Frontal cortex (tissue), 4 donors: ENCODE measurements around the gene NPW. TPM values are rescaled to one million over a fixed set of nuclear protein-coding genes. Genes with fewer than 3 reads are reported as not detected.

Source experiments
- DNase-seq, 2 donors: peaks; one replicate each; pipeline ENCODE4 v3.0.0; 2012; ENCODE audit warnings: low spot score in 2 of 2
- FAIRE-seq: peaks from 2 replicates; lab custom pipeline; 2012; peaks lifted over from hg19 to GRCh38; lab: Jason Lieb, UNC
- total RNA-seq: library from RNA; depleted of rRNA; stranded (reverse); fragments of >200 nt; gene quantifications from one replicate; pipeline ENCODE4 v1.2.3, GENCODE V29; 2014
- donor health status: control.
- donor health status: control.
- donor health status: control.

NPW gene
- total RNA-seq, 1 donor from 2014 or later: not detected

DNA sequence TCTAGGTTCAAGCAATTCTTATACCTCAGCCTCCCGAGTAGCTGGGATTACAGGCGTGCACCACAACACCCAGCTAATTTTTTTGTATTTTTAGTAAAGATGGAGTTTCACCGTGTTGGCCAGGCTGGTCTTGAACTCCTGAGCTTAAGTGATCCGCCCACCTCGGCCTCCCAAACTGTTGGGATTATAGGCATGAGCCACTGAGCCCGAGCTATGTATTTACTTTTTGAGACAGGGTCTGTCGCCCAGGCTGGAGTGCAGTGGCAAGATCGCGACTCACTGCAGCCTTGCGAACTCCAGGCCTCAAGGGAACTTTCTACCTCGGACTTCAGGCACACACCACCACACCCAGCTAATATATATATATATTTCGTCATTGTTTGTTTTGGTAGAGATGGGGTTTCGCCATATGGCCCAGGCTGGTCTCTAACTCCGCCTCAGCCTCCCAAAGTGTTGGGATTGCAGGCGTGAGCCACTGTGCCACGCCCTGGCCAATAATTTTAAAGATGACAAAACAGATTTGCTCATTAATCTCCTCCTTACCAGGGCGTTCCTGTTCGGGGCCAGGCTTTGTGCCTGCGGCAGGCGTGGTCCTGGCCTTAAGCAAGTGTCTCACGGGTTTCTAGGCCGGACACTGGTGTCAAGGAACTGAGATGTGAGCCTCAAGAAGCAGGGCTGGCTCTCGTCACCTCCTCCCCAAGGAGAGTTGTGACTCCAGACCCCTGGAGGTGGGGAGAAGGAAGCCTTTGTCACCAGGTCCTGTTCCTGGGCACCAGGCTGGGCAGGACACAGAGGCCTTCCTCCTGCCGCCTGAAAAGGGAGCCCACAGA lies 4.3 kb upstream of the NPW start:
- FAIRE-seq (no peak), DNase-seq (no peak)

DNA sequence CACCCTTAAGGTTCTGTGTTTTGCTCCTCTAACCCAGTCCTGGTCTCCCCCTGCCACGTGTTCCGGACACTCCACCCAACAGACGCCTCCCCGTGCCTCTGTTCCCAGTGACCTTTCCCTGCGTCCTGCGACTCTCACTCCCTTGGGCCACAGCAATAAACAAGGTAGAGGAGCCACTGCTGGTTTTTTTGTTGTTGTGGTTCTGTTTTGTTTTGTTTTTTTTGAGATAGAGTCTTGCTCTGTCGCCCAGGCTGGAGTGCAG lies 3.7 kb upstream of the NPW start:
- no peak for FAIRE-seq
- no peak for DNase-seq

DNA sequence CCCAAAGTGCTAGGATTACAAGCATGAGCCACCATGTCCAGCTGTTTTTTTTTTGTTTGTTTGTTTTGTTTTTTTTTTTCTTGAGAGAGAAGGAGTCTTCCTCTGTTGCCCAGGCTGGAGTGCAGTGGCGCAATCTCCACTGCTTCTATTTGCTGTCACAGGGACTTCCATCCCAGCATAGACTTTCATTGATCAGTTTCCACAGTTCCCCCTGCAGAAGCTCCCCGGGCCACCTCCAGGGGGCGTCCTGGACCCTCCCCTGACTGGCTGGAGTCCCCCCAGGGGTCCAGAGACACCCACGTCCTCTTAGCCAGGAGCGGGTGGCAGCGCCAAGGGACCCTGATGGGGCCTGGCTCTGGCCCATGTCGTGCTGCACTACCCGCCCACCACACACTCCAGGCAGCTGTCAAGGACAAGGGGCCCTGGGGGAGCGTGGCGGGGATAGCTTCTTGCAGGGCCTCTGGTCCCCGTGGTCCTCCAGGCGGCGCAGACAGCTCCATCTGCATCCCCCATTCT lies 3.1 kb upstream of the NPW start:
- no peak for DNase-seq
- FAIRE-seq: no peak

DNA sequence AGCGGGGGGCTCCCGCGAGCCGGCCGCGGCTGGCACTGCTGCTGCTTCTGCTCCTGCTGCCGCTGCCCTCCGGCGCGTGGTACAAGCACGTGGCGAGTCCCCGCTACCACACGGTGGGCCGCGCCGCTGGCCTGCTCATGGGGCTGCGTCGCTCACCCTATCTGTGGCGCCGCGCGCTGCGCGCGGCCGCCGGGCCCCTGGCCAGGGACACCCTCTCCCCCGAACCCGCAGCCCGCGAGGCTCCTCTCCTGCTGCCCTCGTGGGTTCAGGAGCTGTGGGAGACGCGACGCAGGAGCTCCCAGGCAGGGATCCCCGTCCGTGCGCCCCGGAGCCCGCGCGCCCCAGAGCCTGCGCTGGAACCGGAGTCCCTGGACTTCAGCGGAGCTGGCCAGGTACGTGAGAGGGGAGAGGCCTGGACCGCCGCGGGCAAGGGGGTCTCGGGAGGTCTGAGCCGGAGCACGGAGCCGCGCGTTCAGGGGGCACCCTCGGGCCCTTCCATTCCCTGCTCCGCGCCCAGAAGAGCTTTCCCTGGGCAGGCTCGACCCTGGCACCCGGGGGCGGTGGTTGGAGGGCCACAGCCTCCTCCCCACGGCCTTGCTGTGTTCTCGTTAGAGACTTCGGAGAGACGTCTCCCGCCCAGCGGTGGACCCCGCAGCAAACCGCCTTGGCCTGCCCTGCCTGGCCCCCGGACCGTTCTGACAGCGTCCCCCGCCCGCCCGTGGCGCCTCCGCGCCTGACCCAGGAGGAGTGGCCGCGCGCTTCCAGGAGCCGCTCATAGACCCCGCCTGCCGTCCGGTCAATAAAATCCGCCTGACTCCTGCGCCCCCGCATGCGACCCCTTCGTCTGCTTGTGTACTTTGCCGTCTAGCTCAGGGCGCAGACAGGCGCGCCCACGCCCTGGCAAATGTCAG lies 591 bp downstream of the NPW start:
- FAIRE-seq (no peak), DNase-seq (no peak)

DNA sequence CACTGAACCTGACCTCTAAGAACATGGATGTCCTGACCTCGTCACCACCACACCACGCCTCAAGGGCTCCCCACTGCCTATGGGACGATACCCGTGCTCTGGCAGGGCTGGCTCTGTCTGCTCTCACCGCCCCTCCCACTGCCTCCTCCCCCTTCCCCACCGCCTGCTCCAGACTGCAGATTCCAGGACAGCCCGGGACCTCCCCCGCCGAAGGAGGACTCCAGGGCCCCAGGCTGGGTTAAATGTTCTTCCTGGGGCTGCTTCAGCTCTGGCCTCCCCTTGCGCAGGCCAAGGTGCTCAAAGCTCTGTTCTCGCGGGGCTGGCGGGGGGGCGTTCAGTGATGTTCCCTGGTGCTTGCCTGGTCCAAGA lies 3.1 kb downstream of the NPW start:
- no peak for DNase-seq
- FAIRE-seq: no peak

DNA sequence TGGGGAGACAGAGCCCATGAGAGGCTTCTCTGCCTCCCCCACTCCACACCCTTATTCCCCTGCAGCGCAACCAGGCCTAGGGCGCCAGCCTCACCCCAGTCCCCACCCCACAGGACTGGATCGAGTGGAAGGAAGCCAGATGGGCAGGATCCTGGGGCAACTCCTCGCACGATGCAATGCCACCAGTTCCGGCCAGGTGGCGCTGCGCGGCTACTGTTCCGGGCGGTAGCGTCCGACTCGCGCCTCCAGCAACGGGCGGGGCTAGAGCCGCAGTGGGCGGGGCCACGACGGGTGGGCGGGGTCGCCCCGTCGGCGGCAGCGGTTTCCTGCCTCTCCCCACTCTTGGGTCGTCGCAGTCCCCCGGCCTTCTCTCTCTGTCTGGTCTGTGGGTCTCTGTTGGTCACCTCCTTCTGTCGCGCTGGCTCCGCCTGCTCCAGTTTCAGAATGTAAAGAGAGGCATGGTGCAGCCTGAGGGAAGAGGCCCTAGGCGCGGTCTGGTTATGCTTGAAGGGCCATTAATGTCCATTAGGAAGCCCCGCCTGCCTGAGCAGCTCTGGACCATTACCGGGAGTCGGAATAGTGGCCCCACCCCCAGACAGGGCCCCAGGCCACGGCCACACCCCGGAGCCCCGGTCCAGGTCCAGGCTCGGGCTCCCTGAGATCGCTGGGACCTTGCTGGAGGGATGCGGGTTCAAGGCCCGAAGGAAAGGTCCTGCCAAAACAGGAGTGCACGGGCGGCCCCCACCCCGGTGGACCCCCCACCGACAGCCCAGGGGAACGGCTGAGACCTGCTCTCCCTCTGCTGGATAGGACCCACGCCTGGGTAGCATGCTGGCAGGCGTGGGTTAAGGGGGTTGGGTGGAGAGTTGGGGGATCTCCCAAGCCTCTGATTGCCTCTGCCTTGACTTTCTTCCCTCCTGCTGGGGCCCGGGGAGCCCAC lies 3.8 kb downstream of the NPW start:
- DNase-seq: peak; percentile 97 to 99
- no peak for FAIRE-seq

DNA sequence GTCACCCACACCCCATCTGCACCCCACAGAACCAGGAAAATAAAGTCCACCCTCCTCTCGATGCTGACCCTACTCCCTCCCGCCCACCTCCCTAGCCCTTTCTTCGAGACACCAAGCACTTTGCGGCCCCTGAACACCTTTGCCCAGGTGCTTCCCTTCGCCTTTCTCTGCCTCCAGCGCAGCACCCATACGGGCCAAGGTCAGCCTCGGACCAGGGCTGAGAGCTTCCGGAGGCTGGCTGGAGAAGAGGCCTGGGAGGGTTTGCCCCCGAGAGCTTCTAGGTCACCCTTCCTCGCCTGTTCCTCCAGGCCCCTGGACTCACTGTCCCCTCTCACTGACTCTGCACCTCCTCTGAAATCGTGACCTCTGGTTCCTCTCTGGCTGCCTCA lies 4.4 kb downstream of the NPW start:
- DNase-seq (no peak), FAIRE-seq (no peak)

DNA sequence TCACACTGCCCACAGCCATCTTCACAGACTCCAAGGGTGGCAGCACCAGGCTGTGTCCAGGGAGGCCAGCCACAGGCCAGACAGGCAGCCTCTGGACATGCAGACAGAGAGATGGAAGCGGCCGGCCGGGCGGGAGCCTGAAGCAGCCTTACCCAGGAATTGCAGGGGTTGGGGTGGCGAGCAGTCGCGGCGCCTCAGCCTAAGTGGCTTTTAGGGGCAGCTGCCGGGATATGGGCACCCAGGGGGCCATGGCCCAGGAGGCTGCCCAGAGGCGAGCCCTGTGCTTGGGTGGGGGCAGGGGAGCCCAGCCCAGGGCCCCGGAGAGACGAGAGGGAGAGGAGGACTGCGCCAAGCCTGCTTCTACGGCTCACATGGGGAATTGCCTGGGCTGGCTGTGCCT lies 5.7 kb downstream of the NPW start:
- no peak for DNase-seq
- no peak for FAIRE-seq

DNA sequence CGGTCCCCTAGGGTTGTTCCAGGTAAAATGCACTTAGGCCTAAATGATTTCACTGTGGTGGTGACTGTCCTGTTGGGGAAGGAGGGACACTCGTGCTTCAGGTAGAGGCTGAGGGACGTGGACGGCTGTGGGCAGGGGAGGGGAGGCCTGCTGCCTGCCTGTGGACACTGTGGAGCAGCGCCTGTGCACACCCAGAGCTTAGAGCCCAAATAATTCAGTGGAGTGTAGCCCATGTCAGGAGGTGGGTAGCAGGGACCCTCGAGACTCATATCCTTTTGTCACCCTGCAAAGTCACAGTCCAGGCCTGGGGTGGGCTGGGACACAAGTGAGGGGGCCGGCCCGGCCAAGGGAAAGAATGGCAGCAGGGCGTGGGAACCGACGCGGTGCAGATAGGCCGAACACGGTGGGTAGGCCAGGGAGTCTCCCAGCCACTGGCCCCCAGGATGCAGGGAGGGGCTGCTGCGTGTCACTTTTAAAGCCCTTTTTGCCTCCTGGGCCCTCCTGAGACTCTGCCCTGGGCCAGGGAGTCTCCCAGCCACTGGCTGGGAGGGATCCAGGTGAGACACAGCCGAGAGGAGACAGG lies 6.4 kb downstream of the NPW start:
- DNase-seq (no peak), FAIRE-seq (no peak)

DNA sequence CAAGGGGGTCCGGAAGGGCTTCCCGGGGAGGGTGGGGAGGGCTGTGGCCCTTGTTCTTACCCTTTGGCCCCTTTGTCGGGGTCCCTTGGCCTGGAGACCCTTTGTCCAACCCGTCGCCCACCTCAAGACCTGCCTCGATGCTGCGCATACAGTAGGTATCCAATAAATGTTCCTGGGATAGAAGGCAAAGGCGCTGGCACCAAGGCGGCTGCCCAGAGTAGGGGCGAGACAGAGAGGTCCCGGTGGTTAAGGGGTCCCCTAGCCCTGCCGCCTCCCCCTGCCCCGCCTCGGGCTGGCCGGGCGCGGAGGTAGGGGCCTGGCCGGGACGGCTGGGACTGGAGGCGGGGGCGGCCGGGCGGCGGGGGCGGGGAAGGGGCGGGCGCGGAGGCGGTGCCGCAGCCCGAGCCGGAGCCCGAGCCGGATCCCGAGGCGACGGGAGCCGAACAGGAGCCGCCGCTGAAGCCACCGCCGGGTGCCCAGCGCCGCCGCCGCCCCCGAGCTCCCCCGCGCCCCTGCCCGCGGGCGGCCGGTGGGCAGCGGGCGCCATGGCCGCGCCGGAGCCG lies 7.0 kb downstream of the NPW start, which contains the start of gene NHERF2:
Gene NHERF2 (plus strand): TSS at position 442 of the 563 bp plus-strand sequence. CDS start 104 bp downstream, at position 546.
- peak; percentile 82 to 86 for DNase-seq
- no peak for FAIRE-seq

DNA sequence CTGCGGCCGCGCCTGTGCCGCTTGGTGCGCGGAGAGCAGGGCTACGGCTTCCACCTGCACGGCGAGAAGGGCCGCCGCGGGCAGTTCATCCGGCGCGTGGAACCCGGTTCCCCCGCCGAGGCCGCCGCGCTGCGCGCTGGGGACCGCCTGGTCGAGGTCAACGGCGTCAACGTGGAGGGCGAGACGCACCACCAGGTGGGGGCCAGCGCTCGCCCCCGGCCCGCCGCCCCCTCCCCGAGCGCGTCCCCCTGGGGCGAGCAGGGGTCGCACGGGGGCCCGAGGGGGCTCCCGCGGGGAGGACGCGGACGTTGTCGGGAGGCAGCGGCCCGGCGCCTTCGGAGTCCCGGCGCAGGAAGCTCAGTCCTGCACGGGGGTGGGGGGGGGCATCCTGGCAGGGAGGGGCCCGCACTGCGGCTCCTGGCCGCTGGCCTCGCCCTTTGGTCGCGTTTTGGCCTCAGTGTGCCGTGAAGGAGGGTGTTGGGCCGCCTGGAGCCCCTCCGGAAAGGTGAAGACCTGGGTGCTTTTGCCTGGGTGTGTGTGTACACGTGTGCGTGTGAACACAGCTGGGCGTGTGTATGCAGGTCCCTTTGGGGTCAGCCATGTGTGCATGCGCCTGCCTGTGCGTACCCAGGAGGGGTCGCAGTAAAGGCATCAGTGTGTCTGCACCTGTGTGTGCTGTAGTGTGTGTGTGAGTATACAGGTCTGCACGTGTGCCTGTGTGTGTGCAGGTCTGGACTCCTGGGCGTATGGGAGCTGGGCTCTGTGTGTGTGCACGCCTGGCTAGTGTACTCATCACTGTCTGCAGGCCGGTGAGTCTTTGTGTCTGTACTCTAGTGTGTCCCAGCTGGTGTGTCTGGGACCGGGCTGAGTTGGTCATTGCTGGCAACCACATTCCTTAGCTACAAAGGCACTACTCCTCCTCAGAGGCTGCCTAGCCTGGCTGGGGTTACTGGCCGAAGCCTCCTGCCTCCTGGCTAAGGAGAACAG lies 7.7 kb downstream of the NPW start:
- FAIRE-seq: no peak

DNA sequence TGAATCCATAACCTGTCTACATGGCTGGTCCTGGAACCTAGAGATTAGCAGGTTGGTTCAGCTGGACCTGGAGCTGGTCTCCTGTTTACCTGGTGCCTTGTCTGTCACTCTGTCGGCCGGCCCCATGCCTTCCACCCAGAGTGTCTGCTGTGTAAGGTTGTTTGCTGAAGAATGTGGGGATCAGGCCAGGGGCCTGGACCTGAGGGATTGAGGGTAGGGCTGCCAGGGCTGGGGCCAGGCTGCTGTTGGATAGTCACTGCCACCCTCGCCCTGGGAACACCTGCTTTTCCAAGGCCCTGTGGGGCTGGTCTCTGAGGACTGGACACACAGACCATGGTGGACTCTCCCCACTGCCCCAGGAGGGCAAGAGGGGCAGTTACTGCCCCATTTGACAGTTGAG lies 8.6 kb downstream of the NPW start:
- FAIRE-seq (no peak), DNase-seq (no peak)

More for the DNA sequence above, 7.7 kb downstream of the NPW start:
- peak in 1 of 2 donors; percentile 52 for DNase-seq

DNA sequence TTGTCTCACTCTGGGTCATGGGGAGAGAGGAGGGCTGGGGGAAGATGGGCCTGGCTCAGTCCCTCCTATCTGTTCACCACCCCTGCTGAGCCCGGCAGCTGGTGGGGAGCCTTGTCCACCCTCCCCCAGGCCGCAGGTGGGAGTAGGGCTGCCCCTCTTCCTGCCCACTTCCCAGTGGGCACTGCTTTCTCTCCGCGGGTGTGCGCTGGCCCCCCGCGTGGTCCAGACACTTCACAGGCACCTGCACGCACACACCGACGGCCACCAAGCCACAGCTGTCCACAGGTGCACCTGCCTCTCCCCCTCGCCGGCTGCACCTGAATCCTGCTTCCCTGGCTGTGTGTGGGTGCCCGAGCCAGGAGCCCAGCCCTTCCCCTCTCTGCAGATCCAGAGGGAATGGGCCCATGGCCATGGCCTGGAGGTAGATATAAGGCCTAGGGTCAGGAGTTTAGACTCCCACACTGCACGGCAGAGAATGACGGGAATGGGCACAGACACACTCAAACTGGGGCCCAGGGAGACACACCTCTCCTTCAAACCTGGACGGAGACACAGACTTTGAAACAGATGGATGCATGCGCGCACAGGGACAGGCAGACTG lies 9.1 kb downstream of the NPW start:
- DNase-seq: no peak
- FAIRE-seq: no peak

DNA sequence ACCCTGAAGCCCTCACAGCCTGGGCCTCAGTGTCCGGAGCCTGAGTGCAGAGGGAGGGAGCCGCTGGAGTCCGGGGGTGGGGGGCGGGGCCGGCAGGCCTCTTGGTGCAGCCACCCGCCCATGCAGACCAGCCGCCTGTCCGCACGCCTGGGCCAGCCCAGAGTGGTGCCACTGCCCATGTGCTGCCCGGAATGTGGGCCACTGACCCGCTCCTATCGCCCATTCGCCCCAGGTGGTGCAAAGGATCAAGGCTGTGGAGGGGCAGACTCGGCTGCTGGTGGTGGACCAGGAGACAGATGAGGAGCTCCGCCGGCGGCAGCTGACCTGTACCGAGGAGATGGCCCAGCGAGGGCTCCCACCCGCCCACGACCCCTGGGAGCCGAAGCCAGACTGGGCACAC lies 9.8 kb downstream of the NPW start:
- no peak for DNase-seq
- no peak for FAIRE-seq

DNA sequence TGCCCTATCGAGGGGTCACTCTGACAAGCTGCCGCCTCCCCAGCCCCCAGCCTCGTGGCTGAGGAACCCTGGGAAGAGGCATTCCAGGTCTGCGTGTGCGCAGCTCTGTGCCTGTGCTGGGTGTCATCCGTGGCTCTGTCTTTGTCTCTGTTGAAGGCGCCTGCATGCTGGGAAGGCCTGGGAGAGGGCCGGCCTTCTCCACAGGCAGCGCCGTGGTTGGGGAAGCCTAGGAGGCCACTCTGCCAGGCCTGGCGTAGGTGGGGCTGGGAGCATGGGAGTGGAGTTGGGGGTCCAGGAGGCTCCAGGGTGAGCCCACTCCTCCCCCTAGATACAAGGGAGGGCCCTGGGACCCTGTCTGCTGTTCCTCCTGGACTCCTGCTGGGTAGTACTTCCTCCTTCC lies 10.5 kb downstream of the NPW start:
- DNase-seq (no peak), FAIRE-seq (no peak)

DNA sequence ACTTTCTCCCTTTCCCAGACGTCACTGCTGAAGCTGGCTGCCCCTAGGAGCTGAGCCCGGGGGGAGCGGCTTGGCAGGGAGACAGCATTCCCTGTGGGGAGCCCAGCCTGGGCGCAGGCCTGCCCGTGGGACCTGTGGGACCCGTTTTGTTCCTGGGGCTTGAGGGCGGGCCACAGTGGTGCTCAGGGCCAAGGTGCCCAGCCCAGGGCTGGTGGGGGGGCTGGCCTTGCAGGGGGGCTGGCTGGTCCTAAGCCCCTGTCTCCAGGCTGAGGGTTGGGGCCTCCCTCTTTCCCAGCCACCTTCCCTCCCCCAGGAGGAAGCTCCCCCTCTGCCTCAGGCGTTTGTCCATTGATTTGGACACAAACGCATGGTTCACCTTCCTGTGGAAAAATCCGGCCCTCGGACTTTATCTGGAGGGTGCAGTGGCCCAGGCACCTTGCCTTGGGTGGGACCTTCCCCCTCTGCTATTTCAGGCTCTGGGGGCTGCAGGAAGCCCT lies 11.5 kb downstream of the NPW start:
- FAIRE-seq (no peak), DNase-seq (no peak)

DNA sequence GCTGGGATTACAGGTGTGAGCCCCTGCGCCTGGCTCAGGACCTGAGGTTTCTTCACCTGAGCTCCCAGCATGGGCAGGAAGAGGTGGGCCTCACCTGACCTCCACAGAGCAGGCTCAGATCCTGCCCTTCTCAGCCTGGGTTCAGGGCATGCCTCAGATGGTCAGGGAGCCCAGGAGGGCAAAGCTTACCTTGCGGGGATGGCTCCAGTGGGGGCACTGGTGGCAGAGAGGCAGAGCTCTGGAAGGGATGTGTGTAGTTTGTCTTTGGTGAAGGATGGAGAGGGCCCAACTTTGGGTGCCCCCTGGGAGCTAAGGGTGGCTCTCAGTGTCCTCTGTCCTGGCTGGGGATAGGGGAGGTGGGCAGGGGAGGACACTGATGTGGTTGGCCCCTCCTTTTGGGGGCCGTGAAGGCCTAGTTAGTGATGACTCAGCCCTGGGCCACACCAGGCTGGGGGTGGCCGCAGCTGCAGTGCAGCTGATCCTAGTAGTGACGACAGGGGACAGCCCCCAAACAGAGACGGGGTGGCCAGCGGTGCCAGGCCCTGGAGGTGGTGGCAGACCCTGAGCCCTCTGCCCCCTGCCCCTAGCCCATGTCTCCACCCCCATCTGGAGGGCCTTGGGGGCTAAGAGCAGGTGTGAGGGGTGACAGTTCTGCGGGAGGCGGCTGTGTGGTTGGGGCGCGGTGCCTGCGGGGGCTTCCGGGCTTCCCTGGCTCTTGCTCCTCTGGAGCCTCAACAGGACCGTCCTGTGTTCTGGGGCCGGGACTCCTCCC lies 12.9 kb downstream of the NPW start:
- FAIRE-seq (no peak), DNase-seq (peak in 1 of 2 donors; percentile 71)
